NCI-H2029 (cell line): ENCODE data around the gene MACROH2A1.

Source experiments
- DNase-seq: peaks from one replicate; lab custom pipeline; 2025; lab: John Stamatoyannopoulos, UW

The MACROH2A1 gene

DNA sequence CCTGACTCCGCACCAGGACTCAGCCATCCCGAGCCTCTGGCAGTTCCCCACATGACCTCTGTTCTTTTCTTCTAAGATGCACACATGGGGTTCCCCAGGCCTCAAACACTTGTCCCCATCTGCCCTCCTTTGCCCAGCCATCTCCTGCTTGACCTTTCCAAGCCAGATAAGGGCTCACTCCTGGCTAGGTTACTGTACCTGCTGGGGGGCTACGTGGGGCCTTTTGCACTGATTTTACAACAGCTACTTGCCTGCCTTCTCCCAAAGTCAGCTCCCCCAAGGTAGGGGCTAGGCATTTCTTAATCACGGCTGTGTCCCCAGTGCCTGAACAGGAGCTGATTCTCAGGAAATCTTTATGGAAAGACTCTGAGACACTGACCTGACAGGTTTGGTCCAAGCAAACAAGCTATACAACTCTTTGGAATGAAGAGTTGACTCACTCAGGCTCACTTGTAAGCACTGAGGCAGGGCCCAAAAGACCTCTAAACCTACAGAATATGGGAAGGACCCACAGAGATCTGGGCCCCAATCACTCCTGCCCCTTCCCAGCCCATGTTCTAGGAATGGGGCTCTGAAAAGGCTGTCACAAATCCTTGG is 2.5 kb downstream of the MACROH2A1 start:
- DNase-seq: no peak

DNA sequence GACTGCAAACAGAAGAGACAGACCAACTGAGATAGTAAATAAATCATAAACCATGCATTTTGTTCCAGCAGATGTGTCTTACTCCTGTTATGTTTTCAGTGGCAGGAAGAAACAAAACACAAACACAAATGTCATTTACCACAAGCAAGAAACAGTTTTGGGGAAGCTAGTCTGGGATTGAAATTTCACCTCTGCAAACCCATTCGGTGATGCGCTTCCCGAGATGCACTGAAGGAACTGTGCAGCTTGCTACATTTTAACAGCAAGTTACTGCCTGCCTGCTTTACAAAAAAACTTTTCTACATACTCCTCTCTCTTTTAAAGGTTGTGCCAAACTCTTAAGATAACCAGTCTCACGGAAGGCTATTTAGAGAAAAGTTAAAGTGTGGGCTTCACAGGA is 3.2 kb downstream of the MACROH2A1 start:
- DNase-seq: no peak

DNA sequence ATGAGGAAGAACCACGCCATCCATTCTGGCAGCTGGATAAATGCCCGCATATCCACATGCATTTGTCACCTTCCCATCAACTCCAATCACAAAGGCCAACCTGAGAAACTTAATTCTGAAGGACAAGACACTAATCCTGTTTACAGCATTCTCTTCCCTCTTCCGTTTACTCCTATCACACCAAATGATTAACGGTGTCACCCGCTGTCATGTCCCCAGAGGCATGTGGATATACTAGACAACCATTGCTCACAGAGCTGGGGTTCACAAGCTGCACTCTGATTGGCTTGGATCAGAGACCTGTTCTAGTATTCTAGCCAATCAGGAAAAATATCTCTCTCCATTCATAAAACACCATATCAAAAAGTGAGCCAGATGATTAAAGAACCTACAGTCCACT is 3.6 kb downstream of the MACROH2A1 start:
- no peak for DNase-seq

DNA sequence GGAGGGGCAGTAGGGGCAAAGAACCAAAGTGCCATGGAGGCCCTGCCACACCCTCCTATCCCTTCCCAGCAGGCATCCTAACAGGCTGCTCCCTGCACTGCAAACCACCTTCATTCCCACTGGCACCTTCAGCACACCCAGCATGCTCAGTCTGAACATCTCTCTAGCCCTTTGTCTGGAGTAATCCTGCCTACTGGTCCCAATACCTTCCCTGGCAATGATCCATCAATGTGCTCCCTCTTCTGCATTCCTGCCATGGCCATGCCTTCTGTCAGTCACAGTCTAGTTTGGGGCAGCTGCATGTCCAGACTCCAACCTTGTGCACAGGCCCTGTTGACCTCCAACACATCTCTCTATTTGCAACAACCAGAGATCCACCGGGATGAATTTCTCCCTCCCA is 4.9 kb downstream of the MACROH2A1 start:
- no peak for DNase-seq

DNA sequence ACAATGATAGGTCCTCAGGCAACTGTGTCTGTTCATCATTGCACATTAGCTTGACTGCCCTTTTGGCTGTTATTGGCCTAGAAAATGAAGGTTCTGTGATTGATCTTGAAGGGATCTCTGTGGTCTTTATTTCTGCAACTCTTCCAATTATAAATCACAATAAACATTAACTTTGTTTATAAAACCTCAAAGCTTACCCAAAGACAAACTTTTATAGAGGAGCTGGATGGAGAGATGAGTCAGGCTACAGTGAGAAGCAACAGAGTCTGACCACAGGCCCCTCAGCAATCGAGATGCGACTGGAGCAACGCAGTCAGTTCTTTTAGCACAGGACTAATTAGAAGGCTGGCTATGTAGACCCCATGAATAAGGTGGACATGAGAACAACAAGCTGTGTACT is 5.3 kb downstream of the MACROH2A1 start:
- no peak for DNase-seq

DNA sequence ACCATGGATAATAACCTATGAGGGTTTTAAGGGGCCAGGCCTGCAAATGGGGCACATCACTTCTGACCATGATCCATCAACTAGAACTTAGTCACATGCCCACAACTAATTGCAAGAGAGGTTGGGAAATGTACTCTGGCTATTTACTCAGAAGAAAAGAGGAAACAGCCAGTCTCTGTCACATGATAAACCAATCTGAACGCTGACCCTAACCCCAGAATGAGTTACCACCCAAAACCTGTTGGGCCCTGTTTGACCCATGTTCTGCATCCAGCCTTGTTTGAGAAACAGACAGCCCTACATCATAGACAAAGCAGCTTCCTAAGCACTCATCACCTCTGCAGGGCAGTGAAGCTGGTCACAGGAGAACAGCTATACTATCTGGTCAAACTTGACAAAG is 5.8 kb downstream of the MACROH2A1 start:
- no peak for DNase-seq

DNA sequence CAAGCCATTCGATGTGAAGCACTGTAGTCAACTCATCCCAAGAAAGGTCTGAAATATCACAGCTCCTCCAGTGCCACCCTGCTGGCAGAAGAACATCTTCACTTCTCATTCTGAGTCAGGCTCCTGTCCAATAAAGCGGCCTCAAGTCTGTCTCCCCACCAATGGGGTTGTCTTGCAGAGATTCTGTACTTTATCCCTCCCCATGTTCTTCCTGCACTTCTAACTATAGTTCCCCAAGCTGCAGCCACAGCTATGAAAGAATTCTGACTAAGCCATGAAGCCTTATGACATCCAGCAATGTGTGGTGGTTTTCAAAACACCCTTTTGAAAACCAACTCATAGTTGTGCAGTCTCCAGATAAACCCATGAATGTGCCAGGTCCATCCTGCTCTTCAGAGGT is 6.8 kb downstream of the MACROH2A1 start:
- no peak for DNase-seq

DNA sequence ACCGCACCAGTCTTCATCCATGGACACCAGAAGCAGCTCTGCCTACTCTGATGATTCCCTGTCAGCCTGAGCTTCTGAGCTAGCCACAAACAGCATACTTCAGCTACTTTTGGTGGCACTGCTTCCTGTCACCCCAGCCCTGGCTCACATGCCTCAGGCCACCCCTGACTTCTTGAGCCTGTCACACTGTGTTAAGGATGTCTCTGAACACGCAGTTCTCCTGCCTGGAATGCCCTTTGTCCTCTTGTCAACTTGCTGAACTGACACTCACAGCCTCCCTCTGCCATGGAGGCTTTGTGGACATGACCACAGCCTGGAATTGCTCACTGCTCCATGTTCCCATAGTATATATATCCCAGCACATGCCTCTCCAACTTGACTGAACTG is 7.2 kb downstream of the MACROH2A1 start:
- DNase-seq: no peak

DNA sequence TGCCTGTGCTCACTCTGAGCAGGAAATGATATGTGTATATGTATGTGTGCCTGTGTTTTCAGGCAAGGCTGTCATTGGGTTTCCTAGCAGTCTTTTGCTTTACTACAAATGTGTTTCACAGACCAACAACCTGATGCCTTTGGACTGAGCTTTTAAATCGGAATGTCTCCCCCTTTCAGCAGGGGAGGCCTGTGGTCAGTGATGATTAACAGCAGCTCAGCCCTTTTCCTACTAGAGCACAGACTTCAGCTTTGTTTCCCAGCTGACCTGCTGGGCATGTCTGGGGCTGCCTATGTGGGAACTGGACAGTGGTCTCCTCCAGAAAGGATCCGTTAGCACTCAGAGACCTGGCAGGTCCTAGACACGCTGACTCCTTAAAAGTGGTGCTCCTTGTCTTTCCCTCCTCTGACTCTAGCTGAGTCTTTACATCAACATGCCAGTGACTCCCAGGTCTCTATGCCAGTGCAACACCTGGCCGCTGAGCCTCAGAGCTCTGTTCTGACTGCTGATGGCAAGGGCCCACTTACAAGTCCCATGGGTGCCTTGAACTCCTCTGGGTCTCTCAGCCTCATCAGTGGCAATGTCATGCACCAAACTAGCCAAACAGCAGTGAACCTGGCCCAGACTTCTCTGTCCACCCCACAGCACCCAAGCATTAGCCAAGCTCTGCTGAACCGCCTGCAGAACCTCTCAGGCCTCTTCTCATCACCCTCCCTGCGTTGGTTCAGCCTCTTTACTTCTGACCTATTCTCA is 7.7 kb downstream of the MACROH2A1 start:
- no peak for DNase-seq

DNA sequence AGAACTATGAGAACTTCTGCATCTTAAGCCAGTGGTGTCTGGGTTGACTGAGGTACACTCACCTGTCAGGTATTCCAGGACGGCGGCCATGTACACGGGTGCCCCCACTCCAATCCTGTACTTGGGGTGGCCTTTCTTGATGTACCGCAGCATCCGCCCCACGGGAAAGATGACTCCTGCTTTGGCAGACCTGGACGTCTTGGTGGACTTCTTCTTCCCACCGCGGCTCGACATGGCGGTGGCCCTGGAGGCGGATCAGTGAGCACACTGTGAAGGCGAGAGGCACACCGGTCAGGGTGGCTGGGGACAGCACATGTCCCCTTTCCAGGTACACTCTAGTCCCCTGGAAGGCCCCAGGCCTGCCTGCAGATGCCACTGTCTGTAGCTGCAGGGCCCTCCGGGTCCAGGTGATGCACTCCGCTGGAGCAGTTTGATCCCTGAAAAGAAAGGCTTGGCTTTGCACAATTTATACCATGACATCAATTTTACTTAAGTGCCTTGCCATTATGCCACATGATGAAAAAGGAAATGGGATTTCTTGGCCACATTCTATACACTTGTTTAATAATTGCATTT is 10.1 kb downstream of the MACROH2A1 start:
- no peak for DNase-seq

DNA sequence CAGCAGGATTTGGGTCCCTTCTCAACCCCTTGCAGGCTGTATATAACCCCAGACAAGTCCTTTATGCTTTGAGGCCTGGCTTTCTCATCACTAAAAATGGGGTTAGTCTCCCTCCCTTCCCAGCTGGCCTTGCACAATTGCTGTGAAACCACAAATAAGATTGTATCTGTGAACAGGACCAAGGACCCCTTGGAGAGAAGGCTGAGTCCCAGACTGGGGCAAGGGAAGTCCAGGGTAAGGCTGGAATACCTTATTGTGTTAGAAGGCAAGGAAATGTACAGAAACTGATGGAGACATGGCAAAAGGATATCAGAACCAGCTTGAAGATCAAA is 11.4 kb downstream of the MACROH2A1 start:
- DNase-seq: no peak

DNA sequence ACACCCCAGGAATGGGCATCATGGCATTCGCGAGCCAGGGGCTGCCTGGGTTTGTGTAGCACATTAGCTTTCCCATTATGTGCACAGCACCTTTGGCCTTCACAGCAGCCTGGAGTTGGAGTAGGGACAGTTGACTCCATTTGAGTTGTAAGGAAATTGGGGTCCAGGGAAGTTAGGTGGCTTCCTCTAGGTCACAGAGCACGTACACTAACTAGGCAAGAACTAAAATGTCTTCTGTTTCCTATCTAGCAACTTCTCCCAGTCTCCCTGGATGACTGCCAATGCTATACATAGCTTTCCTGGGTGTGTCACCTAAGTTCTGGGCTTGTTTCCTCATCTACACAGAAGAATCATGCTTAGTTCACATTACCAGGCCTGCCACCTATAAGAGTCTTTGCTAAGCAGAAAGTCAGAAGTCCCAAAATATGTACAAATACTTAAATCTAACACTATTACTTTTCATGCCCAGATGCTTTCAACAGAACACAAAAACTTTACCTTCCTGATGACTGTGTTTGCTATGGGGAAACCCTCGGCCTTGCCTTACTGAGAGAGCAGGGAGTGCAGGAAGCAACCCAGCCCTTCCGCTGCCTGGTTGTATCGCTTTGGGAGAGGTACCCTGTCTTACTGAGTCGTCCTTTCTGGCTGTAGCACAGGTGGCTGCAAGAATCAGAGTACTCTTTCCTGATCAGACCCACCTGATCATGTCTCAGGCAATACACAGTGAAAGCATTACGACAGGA is 12.0 kb downstream of the MACROH2A1 start:
- no peak for DNase-seq

DNA sequence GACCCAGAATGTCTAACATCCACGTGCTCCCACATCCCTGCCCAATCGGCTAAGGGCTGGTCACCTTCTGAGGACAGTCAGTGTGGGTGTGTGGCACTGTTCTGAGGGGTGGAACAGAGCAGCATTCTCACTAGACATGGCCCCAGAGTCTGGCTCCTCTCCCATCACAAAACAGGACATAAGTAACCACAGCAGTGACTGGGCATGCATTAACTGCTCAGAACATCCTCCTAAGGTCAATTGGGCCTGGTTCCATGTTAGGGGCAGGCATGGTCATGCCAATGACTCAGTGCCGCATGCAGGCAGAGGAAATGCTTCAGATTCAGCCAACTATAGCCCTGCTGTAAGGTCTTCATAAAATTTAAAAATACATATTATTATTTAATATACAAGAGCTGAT is 12.9 kb downstream of the MACROH2A1 start:
- no peak for DNase-seq

DNA sequence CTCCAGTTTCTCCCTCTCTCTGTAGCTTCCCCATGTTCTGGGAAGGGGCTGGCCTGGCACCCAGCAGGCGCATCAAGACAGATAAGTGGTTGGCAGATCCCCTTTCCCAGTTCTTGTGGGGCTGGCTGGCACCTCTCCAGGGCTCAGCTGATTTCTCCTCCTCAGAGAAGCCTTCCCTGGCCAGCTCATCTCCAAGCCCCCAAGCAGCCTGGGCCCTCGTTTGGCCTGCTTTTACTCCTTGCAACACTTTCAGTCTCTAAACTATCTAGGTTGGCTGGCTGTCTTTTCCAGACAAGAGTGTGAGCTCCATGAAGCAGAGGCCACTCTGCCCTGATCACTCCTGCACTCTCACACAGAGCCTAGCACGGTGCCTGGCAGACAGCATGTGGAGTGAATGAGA is 13.5 kb downstream of the MACROH2A1 start:
- DNase-seq: no peak

DNA sequence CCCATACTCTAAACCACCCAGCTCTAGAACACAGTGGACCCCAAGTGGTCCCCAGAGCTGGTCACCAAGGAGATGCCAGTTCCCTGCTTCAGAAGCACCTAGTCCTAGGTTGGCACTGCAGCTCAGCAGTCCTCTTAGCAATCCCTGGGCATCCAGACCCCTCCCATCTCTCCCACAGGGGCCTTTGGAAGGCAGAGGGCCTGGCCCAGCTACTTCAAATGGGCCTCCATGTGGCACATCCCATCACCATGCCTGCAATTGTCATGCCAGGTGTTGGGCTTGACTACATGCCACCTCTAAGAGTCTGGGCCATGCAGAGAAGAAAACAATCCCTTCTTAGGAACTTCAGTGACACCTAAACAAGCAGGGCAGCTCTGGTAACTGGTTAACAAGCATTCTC is 14.1 kb downstream of the MACROH2A1 start:
- no peak for DNase-seq

DNA sequence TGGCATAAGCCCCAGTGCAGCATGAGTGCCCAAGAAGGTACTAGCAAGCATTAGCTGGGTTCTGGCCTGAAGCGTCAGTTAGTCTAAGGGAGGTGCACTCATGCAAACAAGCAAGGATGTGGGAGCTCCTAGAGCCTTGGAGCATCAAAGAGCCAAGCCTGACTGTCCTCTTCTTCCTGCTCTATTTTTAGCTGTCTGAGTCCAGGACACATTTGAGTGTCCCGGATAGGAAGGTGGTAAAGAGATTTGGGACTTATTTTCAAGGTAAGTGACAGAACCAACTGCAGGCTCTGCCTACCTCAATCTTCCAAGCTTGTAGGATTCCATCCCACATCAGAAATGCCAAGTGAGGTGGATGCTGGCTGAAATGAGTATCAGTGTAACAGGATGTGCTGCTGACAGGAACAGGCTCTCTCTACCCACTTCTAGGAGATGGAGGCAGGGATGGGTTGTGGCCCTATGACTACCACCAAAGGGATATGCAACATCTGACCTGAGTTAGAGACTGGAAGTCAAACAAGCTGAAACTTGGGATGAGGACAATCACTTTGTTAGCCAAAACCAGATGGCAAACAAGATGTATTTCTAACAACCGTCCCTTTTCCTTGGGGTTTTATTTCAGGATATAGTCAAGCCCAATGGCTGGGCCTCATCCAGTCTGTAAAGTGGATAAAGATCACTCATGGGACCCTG is 15.1 kb downstream of the MACROH2A1 start:
- DNase-seq: no peak

DNA sequence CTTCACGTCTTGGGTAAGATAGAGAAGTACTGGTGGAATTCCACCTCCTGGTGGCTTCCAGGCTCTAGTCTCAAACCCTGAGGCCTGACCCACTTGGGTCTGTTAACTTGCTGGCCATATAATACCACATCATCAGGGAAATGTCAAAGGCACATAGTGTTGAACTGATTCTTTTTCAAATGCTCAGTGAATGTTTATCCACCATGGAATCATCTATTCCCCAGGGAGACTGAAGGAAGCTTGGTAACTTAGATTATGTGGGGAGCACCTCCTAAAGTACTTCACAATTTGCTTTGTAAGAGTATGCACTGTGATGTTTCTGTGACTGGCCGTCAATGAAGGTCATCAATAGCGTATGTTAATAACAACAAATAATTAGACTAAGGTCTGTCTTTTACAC is 16.1 kb downstream of the MACROH2A1 start:
- DNase-seq: no peak

DNA sequence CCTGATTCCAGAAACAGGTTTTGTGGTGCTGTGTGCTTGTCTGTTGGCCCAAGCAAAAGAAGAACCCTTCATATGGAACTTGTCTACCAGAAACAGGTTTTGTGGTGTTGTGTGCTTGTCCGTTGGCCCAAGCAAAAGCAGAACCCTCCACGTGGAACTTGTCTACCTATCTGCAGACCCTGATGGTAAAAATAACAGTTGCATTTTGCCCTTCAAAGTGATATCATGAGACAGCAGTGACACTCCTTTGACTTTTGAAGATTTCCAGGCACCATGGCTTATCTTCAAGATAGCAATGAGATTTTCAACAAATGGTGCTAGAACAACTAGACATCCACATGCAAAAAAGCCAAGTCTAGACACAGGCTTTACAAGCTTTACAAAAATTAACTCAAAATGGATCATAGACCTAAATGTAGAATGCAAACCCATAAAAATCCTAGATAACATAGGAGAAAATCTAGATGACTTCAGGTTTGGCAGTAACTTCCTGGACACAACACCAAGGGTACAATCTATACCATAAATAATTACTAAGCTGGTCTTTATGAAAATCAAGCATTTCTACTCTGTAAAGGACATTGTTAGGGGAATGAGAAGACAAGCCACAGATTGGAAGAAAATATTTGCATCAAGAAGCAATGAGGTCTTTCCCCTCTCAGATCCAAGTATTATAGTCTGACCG is 16.8 kb downstream of the MACROH2A1 start:
- no peak for DNase-seq

DNA sequence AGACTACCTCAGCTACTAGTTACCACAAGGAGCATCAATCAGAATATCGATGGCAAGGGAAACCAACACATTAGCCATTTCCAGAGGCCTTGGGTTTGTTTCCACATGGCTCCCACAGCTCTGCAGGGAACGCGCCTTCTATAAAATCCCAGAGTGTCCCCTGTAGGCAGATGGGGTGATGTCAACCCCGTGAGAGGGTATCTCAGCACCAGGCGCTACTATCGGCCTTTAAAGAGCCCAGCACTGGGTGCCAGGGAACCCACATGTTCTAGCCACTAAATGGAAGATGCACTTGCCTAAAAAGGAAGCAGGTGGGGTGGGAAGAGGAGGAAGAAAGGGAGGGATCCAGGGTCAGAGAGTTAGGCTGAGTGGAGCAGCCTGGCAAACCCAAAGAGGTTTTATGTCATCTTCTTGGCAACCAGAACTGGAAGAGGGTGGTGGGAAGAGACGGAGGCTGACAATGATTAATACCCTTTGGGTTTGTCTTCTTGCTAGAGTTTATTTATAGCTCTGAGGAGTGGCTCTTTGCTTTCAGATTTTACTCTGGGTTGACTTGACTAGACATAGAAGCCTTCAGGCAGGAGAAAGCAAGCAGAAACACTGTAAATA is 19.9 kb downstream of the MACROH2A1 start:
- no peak for DNase-seq

DNA sequence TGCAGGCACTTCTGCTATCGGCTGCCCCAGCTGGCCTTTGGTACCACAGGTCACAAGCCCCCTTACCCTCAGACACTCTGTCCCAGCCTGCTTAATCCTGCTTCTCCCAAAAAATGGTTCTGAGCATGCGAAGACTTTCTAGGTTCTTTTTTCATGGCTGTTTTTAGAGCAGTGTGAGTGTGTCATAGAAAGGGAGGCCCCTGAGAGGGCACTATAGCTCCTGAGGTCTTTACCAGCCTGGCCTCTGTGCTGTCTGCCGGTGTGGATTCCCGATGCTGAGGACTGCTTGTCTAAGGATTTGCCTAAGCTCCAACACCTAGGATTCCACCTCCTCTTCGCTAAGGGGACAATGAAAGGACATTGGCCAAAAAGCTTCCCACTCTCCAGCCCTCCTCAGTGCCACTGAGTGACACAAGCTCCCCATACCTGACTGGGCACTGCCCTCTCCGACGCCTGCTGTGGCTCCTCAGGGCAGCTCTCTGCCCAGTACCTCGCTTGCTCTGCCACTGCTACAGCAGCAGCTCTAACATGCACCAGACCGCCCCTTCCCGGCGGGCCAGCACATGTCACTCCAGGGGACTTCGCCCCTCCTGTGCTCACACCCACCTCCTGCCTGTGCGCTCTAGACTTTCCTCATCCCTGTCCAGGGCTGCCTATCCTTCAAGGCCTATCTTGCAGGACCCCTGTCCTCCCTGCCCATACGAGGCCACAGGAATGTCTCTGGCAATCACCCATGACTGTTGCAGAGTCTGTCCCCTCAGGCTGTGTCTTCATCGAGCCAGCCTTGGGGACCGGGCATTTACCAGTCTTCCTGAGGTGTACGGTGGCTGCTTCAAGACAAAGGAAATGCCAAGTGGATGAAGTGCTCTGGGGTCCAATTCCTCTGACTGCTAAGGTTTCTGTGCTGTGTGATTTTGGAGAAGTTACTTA is 21.0 kb downstream of the MACROH2A1 start:
- no peak for DNase-seq
